Stimulated activated memory B cell treated with anti-CD40 and anti-IgM and Interleukin-4, amounts not matched to agents 10 μg/mL and 1 μg/mL and 100 μg/mL, for 72 hours (primary cell): ENCODE results near the gene LRRK1.

Experiments
- ATAC-seq: fragments of 150-1000 bp; cut with Tn5 transposase; 2 replicates; pipeline ENCODE4 v1.10.0; 2021
- H3K27ac Mint-ChIP-seq: one replicate; pipeline ENCODE4 v1.8.0; 2022; ENCODE audit warnings: mild to moderate bottlenecking, mixed read lengths
- H3K27me3 Mint-ChIP-seq: one replicate; pipeline ENCODE4 v1.8.0; 2022; ENCODE audit warnings: mixed read lengths
- H3K36me3 Mint-ChIP-seq: one replicate; pipeline ENCODE4 v1.8.0; 2022; ENCODE audit warnings: mixed read lengths
- H3K4me1 Mint-ChIP-seq: one replicate; pipeline ENCODE4 v1.8.0; 2022; ENCODE audit warnings: mixed read lengths
- H3K4me3 Mint-ChIP-seq: one replicate; pipeline ENCODE4 v1.8.0; 2022; ENCODE audit warnings: mild to moderate bottlenecking, moderate library complexity, mixed read lengths
- H3K9me3 Mint-ChIP-seq: one replicate; pipeline ENCODE4 v1.8.0; 2022; ENCODE audit warnings: mixed read lengths

The LRRK1 gene

DNA sequence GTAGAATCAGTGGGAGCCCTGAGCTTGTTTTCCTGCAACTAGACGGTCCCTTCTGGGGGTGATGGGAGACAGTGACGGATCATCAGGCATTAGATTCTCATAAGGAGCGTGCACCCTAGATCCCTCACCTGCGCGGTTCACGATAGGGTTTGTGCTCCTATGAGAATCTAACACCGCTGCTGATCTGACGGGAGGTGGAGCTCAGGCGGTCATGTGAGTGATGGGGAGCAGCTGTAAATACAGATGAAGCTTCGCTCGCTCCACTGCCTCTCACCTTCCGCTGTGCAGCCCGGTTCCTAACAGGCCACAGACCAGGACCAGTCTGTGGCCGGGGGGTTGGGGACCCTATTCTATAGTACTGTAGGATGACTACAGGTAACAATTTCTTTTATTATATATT lies 178.0 kb downstream of the LRRK1 start:
- no peak for ATAC-seq
- Mint-ChIP-seq H3K9me3 (peaks cover 4% of the 10 kb centered on the region), H3K36me3 (no peaks in the 10 kb centered on the region), H3K4me3 (no peak overlapping the region), H3K27me3 (peaks cover 7% of the 10 kb centered on the region), H3K4me1 (no peaks in the 10 kb centered on the region), H3K27ac (no peak overlapping the region)

DNA sequence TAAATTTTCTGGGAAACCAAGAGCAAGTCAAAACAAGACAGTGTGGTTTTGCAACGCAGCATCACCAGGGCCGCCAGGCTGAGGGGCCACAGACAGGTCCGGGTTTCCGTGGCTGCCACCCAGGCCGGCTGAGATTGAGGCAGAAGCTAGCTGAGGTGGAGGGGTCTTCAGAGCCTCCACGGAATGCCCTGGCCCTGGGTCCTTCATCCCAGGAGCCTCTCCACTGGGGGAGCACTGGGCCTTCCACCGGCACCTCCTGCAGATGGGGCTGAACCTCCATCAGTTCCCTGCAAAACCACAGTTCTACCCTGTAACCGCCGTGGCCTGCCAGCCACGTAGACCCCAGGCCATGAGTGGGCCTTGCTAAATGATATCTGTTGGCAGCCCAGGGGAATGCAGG lies 180.0 kb downstream of the LRRK1 start:
- no peaks in the 10 kb centered on the region for H3K4me1 Mint-ChIP-seq
- peaks cover 7% of the 10 kb centered on the region for H3K27me3 Mint-ChIP-seq
- no peak overlapping the region for H3K4me3 Mint-ChIP-seq
- H3K27ac Mint-ChIP-seq: no peak overlapping the region
- H3K9me3 Mint-ChIP-seq: peaks cover 4% of the 10 kb centered on the region
- no peaks in the 10 kb centered on the region for H3K36me3 Mint-ChIP-seq
- ATAC-seq: no peak

DNA sequence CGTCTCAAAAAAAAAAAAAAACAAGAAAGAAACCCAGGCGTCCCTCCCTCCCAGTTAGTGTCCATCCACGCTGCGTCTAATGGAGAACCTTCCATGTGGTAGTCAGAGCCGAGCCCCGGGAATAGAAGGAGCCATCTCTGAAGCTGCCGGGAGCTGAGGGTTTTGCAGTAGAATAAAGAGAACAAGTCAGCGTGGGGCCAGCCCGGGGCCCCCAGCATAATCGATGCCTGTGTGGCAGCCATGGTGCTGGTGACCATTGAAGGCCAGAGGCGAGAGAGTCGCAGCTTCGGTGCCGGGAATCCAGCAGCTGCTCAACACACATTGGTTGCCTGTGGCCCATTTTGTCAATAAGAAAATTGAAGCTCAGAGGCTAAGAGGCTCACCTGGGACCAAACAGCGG lies 181.0 kb downstream of the LRRK1 start:
- H3K36me3 Mint-ChIP-seq: no peaks in the 10 kb centered on the region
- no peaks in the 10 kb centered on the region for H3K4me1 Mint-ChIP-seq
- no peak overlapping the region for H3K27ac Mint-ChIP-seq
- no peak overlapping the region for H3K4me3 Mint-ChIP-seq
- peaks cover 4% of the 10 kb centered on the region for H3K9me3 Mint-ChIP-seq
- ATAC-seq: no peak
- peaks cover 7% of the 10 kb centered on the region for H3K27me3 Mint-ChIP-seq

DNA sequence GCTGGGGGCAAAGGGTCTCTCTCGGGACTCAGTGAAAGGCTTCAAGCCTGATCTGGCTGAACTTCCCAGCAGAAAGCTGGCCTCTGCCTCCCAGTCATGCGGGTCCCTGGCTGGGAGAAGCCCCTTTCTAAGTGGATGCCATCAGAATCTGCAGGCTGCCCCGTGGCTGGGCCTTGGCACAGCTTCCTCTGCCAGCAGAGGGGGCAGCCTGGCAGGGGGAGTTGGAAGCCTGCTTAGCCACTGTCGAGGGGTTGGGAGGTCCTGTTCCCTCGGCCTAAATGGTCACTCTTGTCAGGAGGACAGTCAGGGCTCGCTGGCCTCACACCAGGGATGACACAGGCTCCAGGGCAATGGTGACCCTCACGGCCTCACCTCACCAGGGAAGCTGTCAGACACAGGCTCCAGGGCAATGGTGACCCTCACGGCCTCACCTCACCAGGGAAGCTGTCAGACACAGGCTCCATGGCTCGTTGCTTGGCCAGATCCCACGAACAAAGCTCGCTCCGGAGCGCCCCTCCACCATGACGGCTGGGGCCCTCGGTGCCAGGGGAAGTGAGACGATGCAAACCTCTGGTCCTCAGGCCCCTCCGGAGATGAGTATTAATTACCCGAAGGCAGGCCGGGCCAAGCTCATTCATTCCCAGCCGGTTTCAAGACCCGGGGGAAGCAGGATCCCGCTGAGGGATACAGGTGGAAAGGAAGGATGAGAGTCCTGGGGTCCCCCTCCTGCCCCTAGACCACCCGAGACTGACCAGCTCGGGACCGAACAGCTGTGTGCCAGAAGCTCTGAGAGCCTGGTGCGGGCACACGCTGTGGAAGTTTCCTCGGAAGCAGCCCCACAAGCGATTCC lies 181.7 kb downstream of the LRRK1 start:
- Mint-ChIP-seq H3K27me3 (peaks cover 7% of the 10 kb centered on the region), H3K9me3 (peaks cover 4% of the 10 kb centered on the region), H3K27ac (no peak overlapping the region), H3K4me3 (no peak overlapping the region), H3K36me3 (no peaks in the 10 kb centered on the region), H3K4me1 (no peaks in the 10 kb centered on the region)
- ATAC-seq: no peak

DNA sequence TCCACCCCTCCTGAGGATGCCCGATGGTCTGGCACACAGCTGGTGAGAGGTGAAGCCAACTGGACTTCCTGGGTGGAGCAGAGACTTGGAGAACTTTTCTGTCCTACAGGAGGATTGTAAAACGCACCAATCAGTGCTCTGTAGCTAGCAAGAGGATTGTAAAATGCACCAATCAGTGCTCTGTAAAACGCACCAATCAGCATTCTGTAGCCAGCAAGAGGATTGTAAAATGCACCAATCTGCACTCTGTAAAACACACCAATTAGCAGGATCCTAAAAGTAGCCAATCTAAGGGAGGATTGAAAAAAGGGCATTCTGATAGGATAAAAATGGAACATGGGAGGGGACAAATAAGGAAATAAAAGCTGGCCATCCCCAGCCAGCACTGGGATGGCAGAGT lies 182.5 kb downstream of the LRRK1 start:
- peaks cover 7% of the 10 kb centered on the region for H3K27me3 Mint-ChIP-seq
- no peak overlapping the region for H3K27ac Mint-ChIP-seq
- H3K36me3 Mint-ChIP-seq: no peaks in the 10 kb centered on the region
- H3K4me1 Mint-ChIP-seq: no peaks in the 10 kb centered on the region
- H3K9me3 Mint-ChIP-seq: peaks cover 4% of the 10 kb centered on the region
- ATAC-seq: no peak
- no peak overlapping the region for H3K4me3 Mint-ChIP-seq

DNA sequence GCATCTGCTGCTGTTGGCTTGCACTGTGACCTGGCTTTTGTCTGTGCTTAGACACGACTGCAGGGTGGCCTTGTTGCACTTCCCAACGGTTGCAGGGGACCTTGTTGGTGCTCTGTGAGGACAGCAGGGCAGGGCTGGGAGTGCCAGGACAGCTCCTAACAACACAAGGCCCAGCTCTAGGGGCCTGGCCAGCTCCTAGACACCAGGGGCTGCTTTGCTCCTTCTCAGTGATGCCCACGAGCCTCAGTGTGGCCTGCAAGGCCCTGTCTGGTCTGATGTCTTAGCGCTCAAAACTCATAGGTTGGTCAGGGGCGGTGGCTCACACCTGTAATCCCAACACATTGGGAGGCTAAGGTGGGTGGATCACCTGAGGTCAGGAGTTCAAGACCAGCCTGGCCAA lies 183.6 kb downstream of the LRRK1 start:
- H3K36me3 Mint-ChIP-seq: no peaks in the 10 kb centered on the region
- no peaks in the 10 kb centered on the region for H3K4me1 Mint-ChIP-seq
- ATAC-seq: no peak
- peaks cover 4% of the 10 kb centered on the region for H3K9me3 Mint-ChIP-seq
- H3K4me3 Mint-ChIP-seq: no peak overlapping the region
- no peaks in the 10 kb centered on the region for H3K27me3 Mint-ChIP-seq
- H3K27ac Mint-ChIP-seq: no peak overlapping the region

DNA sequence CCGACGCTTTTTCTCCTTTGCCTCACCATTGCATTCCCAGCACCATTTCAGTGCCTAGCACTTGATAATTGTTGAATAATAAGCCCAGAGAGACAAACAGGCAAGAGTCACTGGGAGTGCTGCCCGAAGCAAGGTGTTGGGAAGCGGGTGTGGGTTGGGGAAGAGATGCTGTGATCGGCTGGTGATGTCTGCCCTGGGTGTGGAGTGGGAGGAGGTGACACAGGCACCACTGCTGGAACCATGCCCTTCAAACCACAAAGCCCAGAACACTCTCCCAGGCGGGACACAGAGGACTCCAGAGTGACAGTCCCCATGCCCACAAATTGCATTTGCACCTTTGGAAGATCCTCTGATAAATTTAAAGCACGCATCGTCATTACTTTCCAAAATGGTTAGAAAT lies 184.4 kb downstream of the LRRK1 start:
- H3K9me3 Mint-ChIP-seq: peaks cover 4% of the 10 kb centered on the region
- no peak overlapping the region for H3K4me3 Mint-ChIP-seq
- H3K36me3 Mint-ChIP-seq: no peaks in the 10 kb centered on the region
- H3K4me1 Mint-ChIP-seq: no peaks in the 10 kb centered on the region
- H3K27me3 Mint-ChIP-seq: no peaks in the 10 kb centered on the region
- no peak for ATAC-seq
- no peak overlapping the region for H3K27ac Mint-ChIP-seq

DNA sequence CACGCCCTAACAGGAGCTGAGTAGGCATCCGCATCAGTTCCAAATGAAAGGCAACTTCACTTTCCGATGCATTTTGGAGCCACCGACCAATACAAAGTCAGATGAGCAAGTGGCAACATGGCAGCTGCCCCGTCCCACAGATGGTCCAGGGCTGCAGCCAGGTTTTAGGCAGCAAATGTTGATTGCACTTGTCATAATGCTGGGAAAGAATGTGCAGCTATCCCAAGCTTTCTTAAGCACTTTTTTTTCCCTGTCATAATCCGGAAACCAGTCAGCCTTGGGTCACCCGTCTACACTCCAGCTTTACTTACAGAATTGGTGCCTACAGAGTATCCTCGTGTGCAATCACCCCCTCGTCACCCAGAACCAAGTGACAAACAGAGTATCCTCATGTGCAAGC lies 185.0 kb downstream of the LRRK1 start:
- Mint-ChIP-seq H3K4me3 (no peak overlapping the region), H3K27me3 (no peaks in the 10 kb centered on the region), H3K4me1 (no peaks in the 10 kb centered on the region), H3K9me3 (peaks cover 8% of the 10 kb centered on the region), H3K36me3 (no peaks in the 10 kb centered on the region), H3K27ac (no peak overlapping the region)
- ATAC-seq: no peak

DNA sequence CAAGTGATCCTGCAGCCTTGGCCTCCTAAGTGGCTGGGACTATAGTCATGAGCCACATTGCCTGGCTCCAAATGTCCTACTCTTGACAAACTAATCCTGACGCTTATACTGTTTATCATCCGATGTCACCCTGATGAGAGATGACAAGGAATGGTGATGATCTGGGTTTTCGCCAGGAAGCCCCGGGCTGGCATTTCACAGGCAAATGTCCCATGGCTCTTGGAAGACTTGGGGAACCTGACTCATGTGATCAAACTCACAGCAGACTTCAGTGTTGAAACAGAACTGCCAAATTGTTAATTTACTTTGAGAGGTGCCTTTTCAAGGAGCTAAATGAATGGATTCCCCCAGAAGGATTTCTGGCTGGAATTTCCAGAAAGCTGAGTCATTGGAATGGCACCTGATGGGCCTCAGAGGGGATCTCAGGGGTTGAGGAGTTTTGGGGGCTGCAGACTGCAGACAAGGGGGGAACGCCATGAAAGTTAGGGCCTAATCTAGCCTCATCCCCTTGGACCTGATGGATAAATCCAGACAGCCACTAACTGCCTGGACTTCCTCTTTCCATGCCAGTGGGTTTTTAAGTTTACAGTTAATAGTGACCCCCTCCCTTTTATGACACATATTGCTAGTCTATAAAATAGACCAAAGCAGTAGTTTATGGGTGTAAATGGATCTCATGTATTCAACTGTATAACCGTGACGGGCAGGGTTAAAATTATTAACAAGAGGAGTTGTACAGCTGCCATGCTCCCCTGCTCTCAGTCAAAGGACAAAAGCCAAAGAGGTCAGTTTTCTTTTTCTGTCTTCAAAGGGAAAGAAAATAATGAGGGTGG lies 186.1 kb downstream of the LRRK1 start:
- Mint-ChIP-seq H3K27me3 (no peaks in the 10 kb centered on the region), H3K27ac (no peak overlapping the region), H3K4me3 (no peak overlapping the region), H3K4me1 (no peaks in the 10 kb centered on the region), H3K36me3 (no peaks in the 10 kb centered on the region), H3K9me3 (peaks cover 8% of the 10 kb centered on the region)
- no peak for ATAC-seq

DNA sequence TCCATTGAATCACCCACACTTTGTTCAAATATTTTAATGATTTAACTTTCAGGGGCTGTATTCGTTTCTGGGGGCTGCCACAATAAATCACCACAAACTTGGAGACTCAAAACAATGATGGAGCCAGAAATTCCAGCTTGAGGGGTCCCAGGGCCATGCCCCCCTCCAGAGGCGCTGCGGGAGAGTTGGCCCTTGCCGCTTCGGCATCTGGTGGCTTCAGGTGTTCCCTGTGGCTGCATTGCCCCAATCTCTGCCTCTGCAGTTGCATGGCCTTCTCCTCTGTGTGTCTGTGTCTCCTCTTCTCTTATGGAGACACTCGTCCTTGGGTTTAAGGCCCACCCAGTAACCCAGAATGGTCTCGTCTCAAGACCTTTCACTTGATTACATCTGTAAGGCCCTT lies 187.9 kb downstream of the LRRK1 start:
- no peak overlapping the region for H3K4me3 Mint-ChIP-seq

DNA sequence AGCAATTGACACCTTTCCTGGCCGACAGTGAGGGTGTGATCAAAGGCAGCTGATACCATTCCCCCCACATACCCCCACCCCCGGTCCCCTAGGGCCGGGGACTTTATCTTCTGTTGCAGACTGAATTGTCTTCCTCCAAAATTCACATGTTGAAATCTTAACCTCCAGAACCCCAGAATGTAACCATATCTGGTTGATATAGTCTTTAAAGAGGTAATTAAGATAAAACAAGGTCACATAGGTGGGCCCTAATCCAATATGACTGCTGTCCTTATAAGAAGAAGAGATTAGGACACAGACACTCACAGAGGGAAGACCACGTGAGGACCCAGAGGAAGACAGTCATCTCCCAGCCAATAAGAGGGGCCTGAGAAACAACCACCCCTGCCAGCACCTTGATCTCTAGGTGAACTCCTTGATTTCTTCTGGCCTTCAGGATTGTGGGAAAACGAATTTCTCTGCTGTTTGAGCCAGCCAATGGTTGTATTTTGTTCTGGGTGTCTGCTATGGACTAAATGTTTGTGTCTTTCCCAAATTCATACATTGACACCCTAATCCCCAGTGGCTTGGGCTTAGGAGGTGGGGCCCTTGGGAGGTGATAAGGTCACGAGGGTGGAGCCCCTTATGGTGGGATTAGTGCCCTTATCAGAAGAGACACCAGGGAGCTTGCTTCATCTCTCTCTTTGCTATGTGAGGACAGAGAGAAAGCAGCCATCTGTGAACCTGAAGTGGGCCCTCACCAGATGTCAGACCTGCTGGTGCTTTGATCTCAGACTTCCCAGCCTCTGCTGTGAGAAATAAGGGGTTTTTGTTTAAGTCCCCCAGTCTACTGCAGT lies 188.7 kb downstream of the LRRK1 start:
- Mint-ChIP-seq H3K27ac (no peak overlapping the region), H3K36me3 (no peaks in the 10 kb centered on the region), H3K4me1 (no peaks in the 10 kb centered on the region), H3K27me3 (peaks cover 8% of the 10 kb centered on the region), H3K9me3 (peaks cover 3% of the 10 kb centered on the region), H3K4me3 (no peak overlapping the region)
- ATAC-seq: no peak

More for the DNA sequence above, 187.9 kb downstream of the LRRK1 start:
- Mint-ChIP-seq H3K36me3 (no peaks in the 10 kb centered on the region), H3K4me1 (no peaks in the 10 kb centered on the region), H3K27ac (no peak overlapping the region), H3K27me3 (peaks cover 8% of the 10 kb centered on the region), H3K9me3 (peaks cover 3% of the 10 kb centered on the region)
- ATAC-seq: no peak

DNA sequence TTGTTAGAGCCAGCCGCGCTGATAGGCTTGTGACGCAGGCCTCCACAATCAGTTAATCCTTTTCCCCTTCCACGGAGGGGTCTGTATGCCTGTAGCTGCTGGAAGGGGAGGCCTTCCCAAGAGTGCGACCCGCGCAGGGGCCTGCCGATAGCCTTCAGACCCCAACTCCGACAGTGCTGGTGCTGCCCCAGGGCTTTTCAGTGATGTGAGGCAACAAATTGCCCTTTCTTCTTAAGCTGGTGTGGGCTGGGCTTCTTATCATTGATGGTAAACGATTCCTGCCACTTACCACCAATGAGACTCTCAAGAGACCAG lies 189.3 kb downstream of the LRRK1 start:
- H3K27me3 Mint-ChIP-seq: peaks cover 8% of the 10 kb centered on the region
- no peak overlapping the region for H3K27ac Mint-ChIP-seq
- H3K4me3 Mint-ChIP-seq: no peak overlapping the region
- no peak for ATAC-seq
- no peaks in the 10 kb centered on the region for H3K36me3 Mint-ChIP-seq
- H3K9me3 Mint-ChIP-seq: peaks cover 3% of the 10 kb centered on the region
- H3K4me1 Mint-ChIP-seq: no peaks in the 10 kb centered on the region

DNA sequence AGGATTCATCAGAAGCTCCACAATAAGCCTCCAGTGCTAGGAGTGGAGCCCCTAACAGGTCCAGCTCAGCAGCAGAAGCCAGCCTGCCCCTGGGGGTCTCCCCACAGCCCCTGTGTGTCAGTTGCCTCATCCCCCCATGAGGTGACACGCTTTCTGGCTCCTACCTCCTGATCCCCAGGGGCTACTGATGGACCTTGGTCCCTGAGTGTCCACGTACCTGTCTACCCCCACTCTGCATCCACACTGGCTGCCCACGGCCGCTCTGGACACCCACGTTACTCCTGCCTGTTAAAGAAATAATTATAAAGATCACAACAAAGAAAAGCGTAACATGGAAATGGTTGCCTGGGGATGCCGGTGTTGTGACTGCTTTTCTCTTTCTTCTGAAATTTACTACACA lies 189.6 kb downstream of the LRRK1 start:
- H3K27me3 Mint-ChIP-seq: peaks cover 10% of the 10 kb centered on the region
- no peak for ATAC-seq
- H3K4me1 Mint-ChIP-seq: no peaks in the 10 kb centered on the region
- peaks cover 3% of the 10 kb centered on the region for H3K9me3 Mint-ChIP-seq
- no peak overlapping the region for H3K4me3 Mint-ChIP-seq
- H3K36me3 Mint-ChIP-seq: no peaks in the 10 kb centered on the region
- no peak overlapping the region for H3K27ac Mint-ChIP-seq

DNA sequence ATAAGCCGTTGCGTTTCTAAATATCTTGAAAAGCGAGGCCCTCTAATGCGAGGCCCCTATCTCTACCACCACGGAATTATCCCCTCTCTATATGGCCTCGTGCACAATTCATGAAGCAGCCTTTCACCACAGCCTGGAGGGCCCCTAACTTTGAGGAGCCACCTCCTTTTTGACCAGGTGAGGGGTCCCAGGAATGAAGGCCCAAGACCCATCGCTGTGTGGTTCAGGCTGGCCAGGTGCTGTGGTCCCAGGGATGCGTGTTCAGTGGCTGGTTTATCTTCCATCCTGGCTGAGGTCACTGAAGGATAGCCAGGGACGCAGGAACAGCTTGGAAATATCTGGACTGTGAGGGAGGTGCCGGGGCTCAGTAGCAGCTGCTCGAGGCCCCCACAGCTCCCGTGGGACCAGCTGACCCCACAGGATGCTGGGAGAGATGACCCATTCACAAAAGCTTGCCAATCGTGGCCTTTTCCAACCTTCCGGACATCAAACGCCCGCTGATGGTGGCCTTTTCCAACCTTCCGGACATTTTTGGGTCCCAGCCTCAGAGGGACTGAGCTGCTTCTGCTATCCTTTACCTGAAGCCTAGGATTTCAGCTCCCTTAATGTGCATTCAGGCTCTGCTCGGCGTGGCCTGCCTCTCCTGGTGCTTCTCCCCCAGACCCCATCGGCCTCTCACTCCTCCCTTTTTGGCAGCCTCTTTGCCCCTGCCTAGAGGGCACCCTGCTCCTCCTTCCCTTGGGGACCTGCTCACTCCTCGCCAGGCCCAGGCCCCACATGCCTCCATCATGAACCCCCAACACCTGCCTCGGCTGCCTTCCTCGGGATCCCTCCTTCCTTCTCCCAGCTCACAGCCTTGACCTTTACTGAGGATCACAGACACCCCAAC lies 191.8 kb downstream of the LRRK1 start:
- H3K9me3 Mint-ChIP-seq: peaks cover 3% of the 10 kb centered on the region
- peaks cover 2% of the 10 kb centered on the region for H3K4me1 Mint-ChIP-seq

More for the DNA sequence above, 191.8 kb downstream of the LRRK1 start:
- no peaks in the 10 kb centered on the region for H3K36me3 Mint-ChIP-seq
- no peak for ATAC-seq
- H3K4me3 Mint-ChIP-seq: no peak overlapping the region
- H3K27ac Mint-ChIP-seq: no peak overlapping the region
- peaks cover 18% of the 10 kb centered on the region for H3K27me3 Mint-ChIP-seq
